HepG2 (cell line): ENCODE results near the gene TRAP1. TPM values are rescaled to one million over a fixed set of nuclear protein-coding genes. Genes with fewer than 3 reads are reported as not detected.
A peak's percentile ranks its signal among the peaks of the same experiment; 100 is the strongest.

Experiments used
- BCL3 ChIP-seq: sonication (generic); formaldehyde crosslinking; IDR thresholded peaks from 2 replicates; pipeline ENCODE4 v1.5.1; 2020; ENCODE audit warnings: mild to moderate bottlenecking, missing genetic modification reagents, moderate library complexity
- CEBPB ChIP-seq: IDR thresholded peaks from 2 replicates; pipeline ENCODE4 v1.6.1; 2011; ENCODE audit warnings: low read depth, low read length, improper control_type of control experiment, borderline replicate concordance
- DZIP1 ChIP-seq: sonication (generic); formaldehyde crosslinking; IDR thresholded peaks from 2 replicates; pipeline ENCODE4 v1.5.0; 2020; ENCODE audit warnings: mild to moderate bottlenecking, missing genetic modification reagents
- FOXA1 ChIP-seq, 2 experiments: fragments of 450-650 bp in 1 of 2; sonication (generic) in 1 of 2; formaldehyde crosslinking in 1 of 2; IDR thresholded peaks; 2 replicates each; pipeline versions ENCODE4 v1.4.0 to v1.6.1; 2016 to 2020; ENCODE audit warnings: missing genetic modification reagents in 1 of 2
- HIVEP1 ChIP-seq: sonication (generic); formaldehyde crosslinking; IDR thresholded peaks from 2 replicates; pipeline ENCODE4 v1.4.0; 2020; ENCODE audit warnings: mild to moderate bottlenecking, missing genetic modification reagents
- JUND ChIP-seq: sonication (generic); formaldehyde crosslinking; IDR thresholded peaks from 2 replicates; pipeline ENCODE4 v1.8.0; 2022; ENCODE audit warnings: mild to moderate bottlenecking, missing genetic modification reagents
- MAFK ChIP-seq, 2 experiments: IDR thresholded peaks in 1 of 2; conservative IDR thresholded peaks in 1 of 2; 2 replicates each; pipeline ENCODE4 v1.6.1; 2011; ENCODE audit warnings: improper control_type of control experiment in 2 of 2, low read length in 2 of 2
- MAZ ChIP-seq, 2 experiments: sonication (generic) in 1 of 2; formaldehyde crosslinking in 1 of 2; IDR thresholded peaks; 2 replicates each; pipeline versions ENCODE4 v1.5.0 to v1.6.1; 2012 to 2020; ENCODE audit warnings: low read depth in 2 of 2, mild to moderate bottlenecking in 2 of 2, borderline replicate concordance in 1 of 2, improper control_type of control experiment in 1 of 2, low read length in 1 of 2, missing genetic modification reagents in 1 of 2, moderate library complexity in 1 of 2
- MTERF4 ChIP-seq: sonication (generic); formaldehyde crosslinking; IDR thresholded peaks from 2 replicates; pipeline ENCODE4 v1.8.0; 2023; ENCODE audit warnings: mild to moderate bottlenecking, missing genetic modification reagents
- PAWR ChIP-seq: sonication (generic); formaldehyde crosslinking; IDR thresholded peaks from 2 replicates; pipeline ENCODE4 v1.4.0; 2020; ENCODE audit warnings: missing genetic modification reagents, mild to moderate bottlenecking, borderline replicate concordance
- TFDP1 ChIP-seq: IDR thresholded peaks from 2 replicates; pipeline ENCODE4 v1.6.1; 2016; ENCODE audit warnings: missing compliant biosample characterization, missing genetic modification reagents, borderline replicate concordance
- YY1 ChIP-seq: IDR thresholded peaks from 2 replicates; pipeline ENCODE4 v1.6.1; 2011; ENCODE audit warnings: low read length, low read depth, moderate library complexity, mild to moderate bottlenecking; ENCODE audit not compliant: insufficient read depth, insufficient replicate concordance
- ZBTB21 ChIP-seq: sonication (generic); formaldehyde crosslinking; IDR thresholded peaks from 2 replicates; pipeline ENCODE4 v1.4.0; 2020; ENCODE audit warnings: missing genetic modification reagents
- ZBTB3 ChIP-seq: sonication (generic); formaldehyde crosslinking; IDR thresholded peaks from 2 replicates; pipeline ENCODE4 v1.4.0; 2020; ENCODE audit warnings: low read depth, mild to moderate bottlenecking, moderate library complexity, missing genetic modification reagents, borderline replicate concordance
- ZFYVE20 ChIP-seq: sonication (generic); formaldehyde crosslinking; IDR thresholded peaks from 2 replicates; pipeline ENCODE4 v1.8.0; 2023; ENCODE audit warnings: low read depth, mild to moderate bottlenecking, moderate library complexity, missing genetic modification reagents, borderline replicate concordance
- ZNF263 ChIP-seq: sonication (generic); formaldehyde crosslinking; IDR thresholded peaks from 2 replicates; pipeline ENCODE4 v1.4.0; 2020; ENCODE audit warnings: missing genetic modification reagents
- ZNF264 ChIP-seq: sonication (generic); formaldehyde crosslinking; IDR thresholded peaks from 2 replicates; pipeline ENCODE4 v1.4.0; 2020; ENCODE audit warnings: missing genetic modification reagents
- ZNF510 ChIP-seq: sonication (generic); formaldehyde crosslinking; IDR thresholded peaks from 2 replicates; pipeline ENCODE4 v1.4.0; 2020; ENCODE audit warnings: low read depth, mild to moderate bottlenecking, missing genetic modification reagents
- ZNF597 ChIP-seq: sonication (generic); formaldehyde crosslinking; IDR thresholded peaks from 2 replicates; pipeline ENCODE4 v1.5.0; 2020; ENCODE audit warnings: missing genetic modification reagents
- ZNF773 ChIP-seq: sonication (generic); formaldehyde crosslinking; IDR thresholded peaks from 2 replicates; pipeline ENCODE4 v1.4.0; 2020; ENCODE audit warnings: missing genetic modification reagents, borderline replicate concordance
- ZNF782 ChIP-seq: sonication (generic); formaldehyde crosslinking; IDR thresholded peaks from 2 replicates; pipeline ENCODE4 v1.4.0; 2020; ENCODE audit warnings: missing genetic modification reagents, mild to moderate bottlenecking, borderline replicate concordance
- polyA plus RNA-seq, 8 experiments: library from polyadenylated mRNA; depleted of rRNA in 3 of 8; stranded (reverse) in 7 of 8; unstranded in 1 of 8; fragments of >200 nt; fragmentation: Illumina TruSeq in 4 of 8; extraction: Trizol in 4 of 8; gene quantifications; 2 replicates each; pipeline versions ENCODE4 v1.2.1 to v1.2.3, GENCODE V29; 2011 to 2016; ENCODE audit warnings: low read depth in 4 of 8, missing spikeins in 1 of 8, mixed read lengths in 1 of 8; ENCODE audit not compliant: insufficient read depth in 1 of 8
- total RNA-seq, 5 experiments: library from RNA; depleted of rRNA; stranded (reverse); fragments of >200 nt; fragmentation: Illumina TruSeq; extraction: Trizol; gene quantifications; 2 replicates each; pipeline ENCODE4 v1.2.3, GENCODE V29; 2016; ENCODE audit warnings: low read depth in 1 of 5

The TRAP1 gene
- total and polyA plus RNA-seq, 2 of the 13 experiments (the other 11 are each of a cell fraction or from before 2014, with no cell fraction given): 127 to 240 TPM

GRCh38 chr16:3654249-3654991, 62.9 kb downstream of the TRAP1 start, which contains the start of gene DNASE1 (continued):
- no peak for TF ChIP-seq FOXA1 (IDR thresholded peaks at IDR 0.05)
- TF ChIP-seq FOXA1 (CRISPR knock-in tag; IDR thresholded peaks at IDR 0.05): no peak
- TF ChIP-seq ZNF782 (CRISPR knock-in tag): no peak
- TF ChIP-seq ZNF773 (CRISPR knock-in tag): no peak
- TF ChIP-seq MTERF4 (CRISPR knock-in tag): 0 out of 2 replicates have a peak, but pooled peaks have one; percentile 28
- TF ChIP-seq BCL3 (CRISPR knock-in tag): no peak
- no peak for TF ChIP-seq ZNF597
- TF ChIP-seq ZBTB21 (CRISPR knock-in tag): no peak
- TF ChIP-seq HIVEP1: no peak
- peak; percentile 31 for TF ChIP-seq YY1
- TF ChIP-seq MAFK (conservative IDR thresholded peaks at IDR 0.05 in 1 of 2, IDR thresholded peaks at IDR 0.05 in 1 of 2; ENCODE audit: low read length in 2 of 2): no peak
- TF ChIP-seq JUND (CRISPR knock-in tag): no peak
- no peak for TF ChIP-seq ZFYVE20 (CRISPR knock-in tag)
- TF ChIP-seq DZIP1 (CRISPR knock-in tag): no peak
- no peak for TF ChIP-seq ZBTB3 (CRISPR knock-in tag)
- TF ChIP-seq PAWR (CRISPR knock-in tag): no peak
- TF ChIP-seq ZNF263: no peak; the same call in 1 of the 2 replicates
- TF ChIP-seq ZNF510 (CRISPR knock-in tag): no peak
- TF ChIP-seq ZNF264 (CRISPR knock-in tag): no peak
- TF ChIP-seq CEBPB: no peak
- TF ChIP-seq MAZ (IDR thresholded peaks at IDR 0.05; ENCODE audit: borderline replicate concordance, low read depth, low read length): no peak
- TF ChIP-seq MAZ (CRISPR knock-in tag; IDR thresholded peaks at IDR 0.05; ENCODE audit: low read depth): peak; percentile 85
- TF ChIP-seq TFDP1 (CRISPR knock-in tag): no peak
